Erythroblast (primary cell): ENCODE results near the gene COL6A1.

Experiments used
- GATA1 ChIP-seq: IDR thresholded peaks from 2 replicates; pipeline ENCODE4 v1.6.1; 2011; ENCODE audit warnings: low read depth, mild to moderate bottlenecking, control low read depth, low read length, moderate library complexity
- POLR2A ChIP-seq: IDR thresholded peaks from 2 replicates; pipeline ENCODE4 v1.6.1; 2011; ENCODE audit warnings: mild to moderate bottlenecking, low read length

DNA sequence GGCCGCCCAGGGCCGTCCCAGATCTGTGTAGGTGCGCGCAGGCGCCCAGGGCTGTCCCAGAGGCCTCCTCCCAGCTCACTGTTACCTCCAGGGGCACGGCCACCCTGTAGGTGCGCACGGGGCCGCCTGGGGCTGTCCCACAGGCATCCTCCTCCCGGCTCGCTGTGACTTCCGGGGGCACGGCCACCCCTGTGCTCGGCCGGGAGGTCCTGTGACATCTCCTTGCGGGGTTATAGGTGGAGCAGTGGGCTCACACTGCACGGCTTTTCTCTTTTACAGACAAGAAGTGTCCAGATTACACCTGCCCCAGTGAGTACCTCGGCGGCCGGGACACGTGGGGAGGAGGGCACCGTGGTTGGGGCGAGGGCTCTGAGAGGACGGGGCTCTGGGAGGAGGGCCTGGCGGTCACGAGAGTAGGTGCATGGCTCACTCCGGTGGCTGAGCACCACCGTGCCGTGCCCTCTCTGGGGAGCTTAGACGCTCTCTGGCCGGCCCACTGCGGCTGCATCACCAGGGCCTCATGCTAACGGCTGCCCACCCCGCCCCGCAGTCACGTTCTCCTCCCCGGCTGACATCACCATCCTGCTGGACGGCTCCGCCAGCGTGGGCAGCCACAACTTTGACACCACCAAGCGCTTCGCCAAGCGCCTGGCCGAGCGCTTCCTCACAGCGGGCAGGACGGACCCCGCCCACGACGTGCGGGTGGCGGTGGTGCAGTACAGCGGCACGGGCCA, 21.4 kb downstream of the COL6A1 start:
- no peak for TF ChIP-seq POLR2A
- no peak for TF ChIP-seq GATA1
